Body of pancreas (tissue), 4 donors: ENCODE data around the gene ANKH. TPM values are rescaled to one million over a fixed set of nuclear protein-coding genes. Genes with fewer than 3 reads are reported as not detected.

Source experiments
- ATAC-seq: fragments of 150-250 bp; one replicate; pipeline ENCODE4 v1.9.1; 2016
- DNase-seq, 4 donors: peaks; one replicate each; pipeline ENCODE4 v3.0.0-alpha.2; 2019
- H3K27ac ChIP-seq, 4 donors: fragments of 200-600 bp; sonication (generic); 1 replicate in 3 of 4; 2 replicates in 1 of 4; pipeline versions ENCODE4 v1.5.1 to v1.6.1; 2016 to 2019; ENCODE audit warnings: mild to moderate bottlenecking in 1 of 4, mixed read lengths in 1 of 4, moderate library complexity in 1 of 4
- H3K27me3 ChIP-seq, 2 donors: fragments of 200-600 bp; sonication (generic); one replicate each; pipeline ENCODE4 v1.6.0; 2016; ENCODE audit warnings: mild to moderate bottlenecking in 1 of 2
- H3K36me3 ChIP-seq, 2 donors: fragments of 200-600 bp; sonication (generic); replicated peaks in 1 of 2; 2 replicates each; pipeline ENCODE4 v1.5.1; 2016; ENCODE audit warnings: low read depth in 2 of 2; ENCODE audit not compliant: insufficient read depth in 1 of 2
- H3K4me1 ChIP-seq: fragments of 200-600 bp; sonication (generic); one replicate; pipeline ENCODE4 v1.6.0; 2016
- H3K4me3 ChIP-seq, 2 donors: fragments of 200-600 bp; sonication (generic); 1 replicate in 1 of 2; 2 replicates in 1 of 2; pipeline ENCODE4 v1.5.1; 2016 to 2019
- H3K9me3 ChIP-seq, 3 donors: fragments of 200-600 bp; sonication (generic); 1 replicate in 2 of 3; 2 replicates in 1 of 3; pipeline ENCODE4 v1.5.1; 2016
- CTCF ChIP-seq, 7 experiments: fragments of 450-650 bp in 4 of 7; fragments of 200-600 bp in 3 of 7; sonication (generic) in 3 of 7; IDR thresholded peaks; one replicate each; pipeline ENCODE4 v1.5.1; 2016 to 2019; ENCODE audit warnings: antibody characterized with exemption in 7 of 7
- POLR2A ChIP-seq, 3 donors: fragments of 450-650 bp; IDR thresholded peaks; one replicate each; pipeline ENCODE4 v1.6.1; 2016; ENCODE audit warnings: antibody characterized with exemption in 3 of 3, mild to moderate bottlenecking in 2 of 3
- WGBS, 2 donors: methylation state at CpG; one replicate each; pipeline ENCODE4 v1.1.5; 2017; 5-methylcytosine and 5-hydroxymethylcytosine counted together
- intact Hi-C: fragments of 100-400 bp; cut with DNase I; formaldehyde crosslinking; loops from one replicate; pipeline ENCODE4 v1.15.1; 2023
- total RNA-seq, 2 donors: library from RNA; depleted of rRNA; stranded (reverse); fragments of >200 nt; gene quantifications; one replicate each; pipeline ENCODE4 v1.1.0, GENCODE V29; 2016

The ANKH gene
- total RNA-seq, 2 donors from 2014 or later: 19.1 to 20.5 TPM

GRCh38 chr5:14767053-14767452 is 104.5 kb downstream of the ANKH start:
- intact Hi-C loops: no loop called here
- Histone ChIP-seq H3K27ac (no peak overlapping the region), H3K27me3 (no peaks in the 10 kb centered on the region), H3K36me3 (no peaks in the 10 kb centered on the region), H3K4me1 (no peaks in the 10 kb centered on the region), H3K4me3 (no peak overlapping the region), H3K9me3 (no peaks in the 10 kb centered on the region)
- ATAC-seq: no peak
- DNase-seq: no peak
- 78 to 83% methylated on average over 5 of the region's 5 CpGs for WGBS, 2 donors
- TF ChIP-seq CTCF (IDR thresholded peaks at IDR 0.05) (no peak), POLR2A (IDR thresholded peaks at IDR 0.05) (no peak)

GRCh38 chr5:14766584-14766983 is 105.0 kb downstream of the ANKH start:
- Histone ChIP-seq H3K4me1 (no peaks in the 10 kb centered on the region), H3K27me3 (no peaks in the 10 kb centered on the region), H3K4me3 (no peak overlapping the region), H3K9me3 (no peaks in the 10 kb centered on the region), H3K36me3 (no peaks in the 10 kb centered on the region), H3K27ac (no peak overlapping the region)
- ATAC-seq: no peak
- no peak for DNase-seq
- intact Hi-C loops: no loop called here
- TF ChIP-seq CTCF (IDR thresholded peaks at IDR 0.05) (no peak), POLR2A (IDR thresholded peaks at IDR 0.05) (no peak)
- WGBS, 2 donors: 70 to 79% methylated on average over 1 of the region's 1 CpG

GRCh38 chr5:14765587-14765986 is 106.0 kb downstream of the ANKH start:
- DNase-seq (no peak), ATAC-seq (no peak)
- H3K27ac ChIP-seq: no peak overlapping the region
- 91% methylated on average over 3 of the region's 3 CpGs for WGBS, 2 donors
- intact Hi-C loops: no loop called here
- H3K27me3 ChIP-seq: no peaks in the 10 kb centered on the region
- no peaks in the 10 kb centered on the region for H3K36me3 ChIP-seq
- TF ChIP-seq CTCF (IDR thresholded peaks at IDR 0.05) (no peak), POLR2A (IDR thresholded peaks at IDR 0.05) (no peak)
- no peak overlapping the region for H3K4me3 ChIP-seq
- H3K9me3 ChIP-seq: no peaks in the 10 kb centered on the region
- no peaks in the 10 kb centered on the region for H3K4me1 ChIP-seq

GRCh38 chr5:14762549-14763216 is 108.9 kb downstream of the ANKH start:
- Histone ChIP-seq H3K27me3 (no peaks in the 10 kb centered on the region), H3K4me3 (no peak overlapping the region), H3K36me3 (no peaks in the 10 kb centered on the region), H3K27ac (no peak overlapping the region), H3K4me1 (no peaks in the 10 kb centered on the region), H3K9me3 (no peaks in the 10 kb centered on the region)
- 92 to 99% methylated on average over 4 of the region's 4 CpGs for WGBS, 2 donors
- intact Hi-C loops: no loop called here
- ATAC-seq (no peak), DNase-seq (no peak)
- TF ChIP-seq POLR2A (IDR thresholded peaks at IDR 0.05): no peak
- TF ChIP-seq CTCF (IDR thresholded peaks at IDR 0.05): no peak

GRCh38 chr5:14760548-14761002 is 111.0 kb downstream of the ANKH start:
- no peaks in the 10 kb centered on the region for H3K36me3 ChIP-seq
- DNase-seq (no peak), ATAC-seq (no peak)
- H3K27ac ChIP-seq: no peak overlapping the region
- TF ChIP-seq POLR2A (IDR thresholded peaks at IDR 0.05) (no peak), CTCF (IDR thresholded peaks at IDR 0.05) (no peak)
- no peak overlapping the region for H3K4me3 ChIP-seq
- no peaks in the 10 kb centered on the region for H3K4me1 ChIP-seq
- 89 to 92% methylated on average over 4 of the region's 4 CpGs for WGBS, 2 donors
- H3K9me3 ChIP-seq: no peaks in the 10 kb centered on the region
- no peaks in the 10 kb centered on the region for H3K27me3 ChIP-seq
- intact Hi-C loops: no loop called here
